Measurements from ENCODE around the gene CEP41.

The CEP41 gene

GRCh38 chr7:130421684-130422083, 19.1 kb downstream of the CEP41 start:
- peak in 1 of 2 donors; percentile 22 for DNase-seq (ENCODE audit: extremely low read depth in 1 of 2, low read depth in 1 of 2)

GRCh38 chr7:130420943-130421578, 19.8 kb downstream of the CEP41 start:
- DNase-seq (ENCODE audit: extremely low read depth in 1 of 2, low read depth in 1 of 2): no peak

GRCh38 chr7:130419658-130420057, 21.2 kb downstream of the CEP41 start:
- DNase-seq (ENCODE audit: extremely low read depth in 1 of 2, low read depth in 1 of 2): no peak

- no peak for DNase-seq (ENCODE audit: extremely low read depth in 1 of 2, low read depth in 1 of 2)
Observed at GRCh38 chr7:130418306-130418705, 22.5 kb downstream of the CEP41 start.

- DNase-seq (ENCODE audit: extremely low read depth in 1 of 2, low read depth in 1 of 2): no peak
Observed at GRCh38 chr7:130417213-130417612, 23.6 kb downstream of the CEP41 start.

- DNase-seq (ENCODE audit: extremely low read depth in 1 of 2, low read depth in 1 of 2): no peak
Observed at GRCh38 chr7:130415006-130415405, 25.8 kb downstream of the CEP41 start.

GRCh38 chr7:130413201-130413600, 27.6 kb downstream of the CEP41 start:
- DNase-seq (ENCODE audit: extremely low read depth in 1 of 2, low read depth in 1 of 2): no peak

- DNase-seq (ENCODE audit: extremely low read depth in 1 of 2, low read depth in 1 of 2): no peak
Observed at GRCh38 chr7:130410868-130411541, 29.8 kb downstream of the CEP41 start.

- DNase-seq (ENCODE audit: extremely low read depth in 1 of 2, low read depth in 1 of 2): no peak
Observed at GRCh38 chr7:130409712-130410072, 31.1 kb downstream of the CEP41 start.

GRCh38 chr7:130409067-130409711, 31.6 kb downstream of the CEP41 start:
- no peak for DNase-seq (ENCODE audit: extremely low read depth in 1 of 2, low read depth in 1 of 2)

GRCh38 chr7:130405003-130405402, 35.8 kb downstream of the CEP41 start:
- no peak for DNase-seq (ENCODE audit: extremely low read depth in 1 of 2, low read depth in 1 of 2)

GRCh38 chr7:130401578-130401977, 39.2 kb downstream of the CEP41 start:
- no peak for DNase-seq (ENCODE audit: extremely low read depth in 1 of 2, low read depth in 1 of 2)

GRCh38 chr7:130401101-130401500, 39.7 kb downstream of the CEP41 start:
- DNase-seq (ENCODE audit: extremely low read depth in 1 of 2, low read depth in 1 of 2): no peak

- no peak for DNase-seq (ENCODE audit: extremely low read depth in 1 of 2, low read depth in 1 of 2)
Observed at GRCh38 chr7:130400120-130400572, 40.7 kb downstream of the CEP41 start.

GRCh38 chr7:130398526-130399090, 42.2 kb downstream of the CEP41 start:
- no peak for DNase-seq (ENCODE audit: extremely low read depth in 1 of 2, low read depth in 1 of 2)

- DNase-seq (ENCODE audit: extremely low read depth in 1 of 2, low read depth in 1 of 2): no peak
Observed at GRCh38 chr7:130397758-130398073, 43.1 kb downstream of the CEP41 start.

- DNase-seq (ENCODE audit: extremely low read depth in 1 of 2, low read depth in 1 of 2): no peak
Observed at GRCh38 chr7:130397051-130397757, 43.6 kb downstream of the CEP41 start.

GRCh38 chr7:130396109-130396508, 44.7 kb downstream of the CEP41 start:
- DNase-seq (ENCODE audit: extremely low read depth in 1 of 2, low read depth in 1 of 2): no peak

- no peak for DNase-seq (ENCODE audit: extremely low read depth in 1 of 2, low read depth in 1 of 2)
Observed at GRCh38 chr7:130395421-130395820, 45.4 kb downstream of the CEP41 start.

- DNase-seq (ENCODE audit: extremely low read depth in 1 of 2, low read depth in 1 of 2): peak in 1 of 2 donors; percentile 19
Observed at GRCh38 chr7:130394421-130395195, 46.2 kb downstream of the CEP41 start.
